ENCODE measurements around the gene KCMF1. TPM values are rescaled to one million over a fixed set of nuclear protein-coding genes. Genes with fewer than 3 reads are reported as not detected.

Gene KCMF1
- total RNA-seq, 1 experiment from 2014 or later: 163 TPM

DNA sequence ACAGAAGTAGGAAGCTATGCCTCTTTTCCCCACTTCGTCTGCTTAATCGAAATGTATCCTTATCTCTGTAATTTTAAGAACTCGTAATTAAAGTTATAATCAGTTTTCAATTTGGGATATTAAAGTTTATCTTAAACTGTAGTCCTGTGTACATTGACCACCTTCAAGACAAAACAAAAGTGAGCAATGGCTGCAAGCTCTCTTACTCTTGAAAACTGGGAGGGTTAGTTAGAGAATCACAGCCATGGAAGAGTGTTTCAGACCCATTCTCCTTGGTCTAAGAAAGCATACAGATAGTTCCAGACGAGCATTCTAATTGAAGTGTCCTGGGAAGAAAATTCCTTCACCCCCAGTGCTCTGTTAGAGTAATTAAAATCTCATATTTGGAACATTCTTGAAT, 2.0 kb downstream of the KCMF1 start:
- H3K4me3 ChIP-seq (ENCODE audit: low read depth in 2 of 2, low read length in 2 of 2): peak overlapping the region; percentile 73 to 93

DNA sequence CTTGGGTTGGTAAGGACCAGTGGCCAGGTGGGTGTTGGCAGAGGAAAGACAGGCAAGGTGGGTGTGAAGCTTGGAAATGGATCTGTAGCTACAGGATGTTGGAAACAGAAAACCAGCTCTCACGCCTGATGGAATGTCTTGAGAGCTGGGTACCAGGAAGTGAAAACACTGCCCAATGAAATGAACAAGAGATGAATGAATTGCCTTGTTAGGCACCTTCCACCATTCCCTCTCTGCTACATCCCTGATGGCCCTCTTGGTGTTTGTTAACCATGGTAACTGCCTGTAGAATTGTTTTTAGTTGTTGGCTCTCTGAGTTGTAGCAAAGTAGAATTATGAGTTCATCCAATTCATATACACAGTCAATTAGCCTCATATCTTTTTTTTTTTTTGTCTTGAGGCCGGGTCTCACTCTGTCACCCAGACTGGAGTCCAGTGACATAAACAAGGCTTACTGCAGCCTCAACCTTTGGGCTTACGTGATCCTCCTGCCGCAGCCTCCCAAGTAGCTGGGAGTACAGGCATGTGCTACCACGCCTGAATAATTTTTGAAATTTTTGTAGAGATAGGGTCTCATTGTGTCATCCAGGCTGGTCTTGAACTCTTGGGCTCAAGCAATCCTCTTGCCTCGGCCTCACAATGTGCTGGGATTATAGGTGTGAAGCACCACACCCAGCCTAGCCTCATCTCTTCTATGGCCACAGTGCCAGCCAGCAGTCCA, 9.5 kb downstream of the KCMF1 start:
- ChIA-PET POLR2A (no interaction called here), CTCF (no interaction called here)
- TSS peak; percentile 8 for BruUV-seq (replicated peaks)
- ATAC-seq: peak; percentile 39; the same call in 1 of the 2 replicates
- in situ Hi-C loops (cut with HindIII; ENCODE audit: low pct_unique_long_range_greater_than_20kb, low sequenced_read_pairs) (no loop called here), intact Hi-C loops (cut with micrococcal nuclease; ENCODE audit: unreplicated experiment) (no loop called here)
- Histone ChIP-seq H3K36me3 (ENCODE audit: control insufficient read depth, insufficient read depth, low read length) (no peaks in the 10 kb centered on the region; the same call in 1 of the 2 replicates), H3K9me3 (ENCODE audit: control insufficient read depth, insufficient read depth, low read depth, low read length) (no peaks in the 10 kb centered on the region), H3K4me3 (ENCODE audit: low read depth in 2 of 2, low read length in 2 of 2) (no peak overlapping the region), H3K4me1 (ENCODE audit: control insufficient read depth, insufficient read depth, low read length) (peaks cover 14% of the 10 kb centered on the region), H3K27ac (ENCODE audit: low read length) (no peak overlapping the region), H3K27me3 (ENCODE audit: control insufficient read depth, insufficient read depth, low read length) (no peaks in the 10 kb centered on the region)
- DNase-seq (ENCODE audit: low read depth, low spot score): no peak
- TF ChIP-seq, protein P1, sequence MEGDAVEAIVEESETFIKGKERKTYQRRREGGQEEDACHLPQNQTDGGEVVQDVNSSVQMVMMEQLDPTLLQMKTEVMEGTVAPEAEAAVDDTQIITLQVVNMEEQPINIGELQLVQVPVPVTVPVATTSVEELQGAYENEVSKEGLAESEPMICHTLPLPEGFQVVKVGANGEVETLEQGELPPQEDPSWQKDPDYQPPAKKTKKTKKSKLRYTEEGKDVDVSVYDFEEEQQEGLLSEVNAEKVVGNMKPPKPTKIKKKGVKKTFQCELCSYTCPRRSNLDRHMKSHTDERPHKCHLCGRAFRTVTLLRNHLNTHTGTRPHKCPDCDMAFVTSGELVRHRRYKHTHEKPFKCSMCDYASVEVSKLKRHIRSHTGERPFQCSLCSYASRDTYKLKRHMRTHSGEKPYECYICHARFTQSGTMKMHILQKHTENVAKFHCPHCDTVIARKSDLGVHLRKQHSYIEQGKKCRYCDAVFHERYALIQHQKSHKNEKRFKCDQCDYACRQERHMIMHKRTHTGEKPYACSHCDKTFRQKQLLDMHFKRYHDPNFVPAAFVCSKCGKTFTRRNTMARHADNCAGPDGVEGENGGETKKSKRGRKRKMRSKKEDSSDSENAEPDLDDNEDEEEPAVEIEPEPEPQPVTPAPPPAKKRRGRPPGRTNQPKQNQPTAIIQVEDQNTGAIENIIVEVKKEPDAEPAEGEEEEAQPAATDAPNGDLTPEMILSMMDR (IDR thresholded peaks at IDR 0.05): no peak
- no peak for TF ChIP-seq TCF7L2 (IDR thresholded peaks at IDR 0.05; ENCODE audit: low read depth, low read length)
- TF ChIP-seq POLR2AphosphoS5 (IDR thresholded peaks at IDR 0.05; ENCODE audit: low read depth, low read length): no peak
- TF ChIP-seq, protein P2, sequence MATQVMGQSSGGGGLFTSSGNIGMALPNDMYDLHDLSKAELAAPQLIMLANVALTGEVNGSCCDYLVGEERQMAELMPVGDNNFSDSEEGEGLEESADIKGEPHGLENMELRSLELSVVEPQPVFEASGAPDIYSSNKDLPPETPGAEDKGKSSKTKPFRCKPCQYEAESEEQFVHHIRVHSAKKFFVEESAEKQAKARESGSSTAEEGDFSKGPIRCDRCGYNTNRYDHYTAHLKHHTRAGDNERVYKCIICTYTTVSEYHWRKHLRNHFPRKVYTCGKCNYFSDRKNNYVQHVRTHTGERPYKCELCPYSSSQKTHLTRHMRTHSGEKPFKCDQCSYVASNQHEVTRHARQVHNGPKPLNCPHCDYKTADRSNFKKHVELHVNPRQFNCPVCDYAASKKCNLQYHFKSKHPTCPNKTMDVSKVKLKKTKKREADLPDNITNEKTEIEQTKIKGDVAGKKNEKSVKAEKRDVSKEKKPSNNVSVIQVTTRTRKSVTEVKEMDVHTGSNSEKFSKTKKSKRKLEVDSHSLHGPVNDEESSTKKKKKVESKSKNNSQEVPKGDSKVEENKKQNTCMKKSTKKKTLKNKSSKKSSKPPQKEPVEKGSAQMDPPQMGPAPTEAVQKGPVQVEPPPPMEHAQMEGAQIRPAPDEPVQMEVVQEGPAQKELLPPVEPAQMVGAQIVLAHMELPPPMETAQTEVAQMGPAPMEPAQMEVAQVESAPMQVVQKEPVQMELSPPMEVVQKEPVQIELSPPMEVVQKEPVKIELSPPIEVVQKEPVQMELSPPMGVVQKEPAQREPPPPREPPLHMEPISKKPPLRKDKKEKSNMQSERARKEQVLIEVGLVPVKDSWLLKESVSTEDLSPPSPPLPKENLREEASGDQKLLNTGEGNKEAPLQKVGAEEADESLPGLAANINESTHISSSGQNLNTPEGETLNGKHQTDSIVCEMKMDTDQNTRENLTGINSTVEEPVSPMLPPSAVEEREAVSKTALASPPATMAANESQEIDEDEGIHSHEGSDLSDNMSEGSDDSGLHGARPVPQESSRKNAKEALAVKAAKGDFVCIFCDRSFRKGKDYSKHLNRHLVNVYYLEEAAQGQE (IDR thresholded peaks at IDR 0.05; ENCODE audit: insufficient read depth in 1 of 2, low read depth in 2 of 2, low read length in 1 of 2): no peak

More for the DNA sequence above, 2.0 kb downstream of the KCMF1 start:
- Histone ChIP-seq H3K36me3 (ENCODE audit: control insufficient read depth, insufficient read depth, low read length) (peaks cover 10% of the 10 kb centered on the region), H3K27ac (ENCODE audit: low read length) (peak overlapping the region; percentile 93), H3K9me3 (ENCODE audit: control insufficient read depth, insufficient read depth, low read depth, low read length) (no peaks in the 10 kb centered on the region), H3K27me3 (ENCODE audit: control insufficient read depth, insufficient read depth, low read length) (no peaks in the 10 kb centered on the region), H3K4me1 (ENCODE audit: control insufficient read depth, insufficient read depth, low read length) (peaks cover 25% of the 10 kb centered on the region)
- ATAC-seq: no peak
- ChIA-PET POLR2A (interaction anchor here (0.6 to 0.9 kb wide), 2 partner anchors 32 to 149 kb away, joined by 3 to 4 read pairs; no protein-coding TSS in a partner anchor), CTCF (no interaction called here)
- BruUV-seq (replicated peaks): no TSS peak
- TF ChIP-seq SIN3A (IDR thresholded peaks at IDR 0.05; ENCODE audit: borderline replicate concordance, insufficient read depth, low read depth, low read length) (0 out of 2 replicates have a peak, but pooled peaks have one; percentile 15), TCF7L2 (IDR thresholded peaks at IDR 0.05; ENCODE audit: low read depth, low read length) (no peak)
- DNase-seq (ENCODE audit: low read depth, low spot score): no peak
- in situ Hi-C loops (cut with HindIII; ENCODE audit: low pct_unique_long_range_greater_than_20kb, low sequenced_read_pairs) (no loop called here), intact Hi-C loops (cut with micrococcal nuclease; ENCODE audit: unreplicated experiment) (no loop called here)

DNA sequence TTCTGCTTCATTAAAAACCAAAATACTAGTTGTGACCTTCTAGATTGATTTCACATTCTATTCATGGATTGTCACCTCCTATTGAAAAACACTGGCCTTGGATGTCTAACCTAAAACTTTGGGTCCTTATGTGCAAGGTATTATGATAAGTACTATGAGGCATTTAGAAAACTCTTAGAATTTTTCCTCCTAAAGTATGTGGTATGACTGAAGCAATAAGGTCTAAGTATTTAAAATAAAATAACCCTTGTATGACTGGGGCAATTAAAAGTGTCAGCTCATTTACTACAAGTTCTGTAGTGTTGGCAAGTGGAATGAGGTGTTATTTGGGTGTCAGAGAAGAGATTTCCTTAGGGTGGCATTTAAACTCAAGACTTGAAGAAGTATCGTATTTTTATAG, 15.1 kb downstream of the KCMF1 start:
- ATAC-seq: no peak
- in situ Hi-C loops (cut with HindIII; ENCODE audit: low pct_unique_long_range_greater_than_20kb, low sequenced_read_pairs) (no loop called here), intact Hi-C loops (cut with micrococcal nuclease; ENCODE audit: unreplicated experiment) (no loop called here)
- Histone ChIP-seq H3K4me1 (ENCODE audit: control insufficient read depth, insufficient read depth, low read length) (0 out of 2 replicates have a peak, but pooled peaks cover 15% of the 10 kb centered on the region), H3K36me3 (ENCODE audit: control insufficient read depth, insufficient read depth, low read length) (no peaks in the 10 kb centered on the region), H3K9me3 (ENCODE audit: control insufficient read depth, insufficient read depth, low read depth, low read length) (no peaks in the 10 kb centered on the region), H3K27me3 (ENCODE audit: control insufficient read depth, insufficient read depth, low read length) (no peaks in the 10 kb centered on the region), H3K27ac (ENCODE audit: low read length) (no peak overlapping the region), H3K4me3 (ENCODE audit: low read depth in 2 of 2, low read length in 2 of 2) (no peak overlapping the region)
- no peak for TF ChIP-seq POLR2AphosphoS5 (IDR thresholded peaks at IDR 0.05; ENCODE audit: low read depth, low read length)
- TF ChIP-seq, protein P1 (IDR thresholded peaks at IDR 0.05): no peak
- POLR2A ChIA-PET: no interaction called here
- BruUV-seq (replicated peaks): TSS peak; percentile 4
- DNase-seq (ENCODE audit: low read depth, low spot score): no peak
- CTCF ChIA-PET: no interaction called here
